Measurements from ENCODE around the gene C3orf70. TPM values are rescaled to one million over a fixed set of nuclear protein-coding genes. Genes with fewer than 3 reads are reported as not detected.

Gene C3orf70
- total RNA-seq, 1 experiment from 2014 or later: 0.12 TPM

DNA sequence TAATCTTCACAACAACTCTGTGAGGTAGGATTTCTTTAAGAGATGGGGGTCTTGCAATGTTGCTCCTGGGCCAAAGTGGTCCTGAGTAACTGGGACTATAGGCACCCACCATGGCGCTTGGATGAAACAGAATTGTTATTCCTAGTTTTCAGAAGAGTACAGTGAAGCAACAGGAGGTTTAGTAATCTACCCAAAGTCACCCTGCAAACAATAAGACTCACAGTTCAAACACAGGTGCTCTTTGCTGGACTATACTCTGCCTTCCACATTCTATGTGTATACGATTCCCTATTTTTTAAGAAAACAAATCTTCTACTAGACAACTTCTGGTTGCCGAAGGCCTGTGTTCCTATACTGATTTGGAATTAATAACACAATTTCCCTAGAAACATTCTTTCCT, 8.1 kb downstream of the C3orf70 start:
- no peak for DNase-seq
- H3K4me3 Mint-ChIP-seq (ENCODE audit: low read depth, unreplicated experiment): no peak overlapping the region
- no TSS peak for BruUV-seq (replicated peaks)
- CTCF ChIA-PET: no interaction called here
- no peaks in the 10 kb centered on the region for H3K9me3 Mint-ChIP-seq (ENCODE audit: low read depth, unreplicated experiment)
- no peak overlapping the region for H3K27ac Mint-ChIP-seq (ENCODE audit: unreplicated experiment)
- peaks cover 31% of the 10 kb centered on the region for H3K27me3 Mint-ChIP-seq (ENCODE audit: unreplicated experiment)
- no peaks in the 10 kb centered on the region for H3K4me1 Mint-ChIP-seq (ENCODE audit: low read depth, unreplicated experiment)
- TF ChIP-seq, protein P1, sequence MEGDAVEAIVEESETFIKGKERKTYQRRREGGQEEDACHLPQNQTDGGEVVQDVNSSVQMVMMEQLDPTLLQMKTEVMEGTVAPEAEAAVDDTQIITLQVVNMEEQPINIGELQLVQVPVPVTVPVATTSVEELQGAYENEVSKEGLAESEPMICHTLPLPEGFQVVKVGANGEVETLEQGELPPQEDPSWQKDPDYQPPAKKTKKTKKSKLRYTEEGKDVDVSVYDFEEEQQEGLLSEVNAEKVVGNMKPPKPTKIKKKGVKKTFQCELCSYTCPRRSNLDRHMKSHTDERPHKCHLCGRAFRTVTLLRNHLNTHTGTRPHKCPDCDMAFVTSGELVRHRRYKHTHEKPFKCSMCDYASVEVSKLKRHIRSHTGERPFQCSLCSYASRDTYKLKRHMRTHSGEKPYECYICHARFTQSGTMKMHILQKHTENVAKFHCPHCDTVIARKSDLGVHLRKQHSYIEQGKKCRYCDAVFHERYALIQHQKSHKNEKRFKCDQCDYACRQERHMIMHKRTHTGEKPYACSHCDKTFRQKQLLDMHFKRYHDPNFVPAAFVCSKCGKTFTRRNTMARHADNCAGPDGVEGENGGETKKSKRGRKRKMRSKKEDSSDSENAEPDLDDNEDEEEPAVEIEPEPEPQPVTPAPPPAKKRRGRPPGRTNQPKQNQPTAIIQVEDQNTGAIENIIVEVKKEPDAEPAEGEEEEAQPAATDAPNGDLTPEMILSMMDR (IDR thresholded peaks at IDR 0.05; ENCODE audit: unreplicated experiment): no peak
- H3K36me3 Mint-ChIP-seq (ENCODE audit: insufficient read depth, unreplicated experiment): no peaks in the 10 kb centered on the region
- intact Hi-C loops (cut with micrococcal nuclease; ENCODE audit: unreplicated experiment): no loop called here

- DNase-seq: no peak
- Mint-ChIP-seq H3K4me3 (ENCODE audit: low read depth, unreplicated experiment) (no peak overlapping the region), H3K4me1 (ENCODE audit: low read depth, unreplicated experiment) (no peaks in the 10 kb centered on the region), H3K9me3 (ENCODE audit: low read depth, unreplicated experiment) (no peaks in the 10 kb centered on the region), H3K27ac (ENCODE audit: unreplicated experiment) (no peak overlapping the region), H3K36me3 (ENCODE audit: insufficient read depth, unreplicated experiment) (no peaks in the 10 kb centered on the region), H3K27me3 (ENCODE audit: unreplicated experiment) (peaks cover 53% of the 10 kb centered on the region)
- TF ChIP-seq, protein P1 (IDR thresholded peaks at IDR 0.05; ENCODE audit: unreplicated experiment): no peak
- intact Hi-C loops (cut with micrococcal nuclease; ENCODE audit: unreplicated experiment): no loop called here
- CTCF ChIA-PET: no interaction called here
- no TSS peak for BruUV-seq (replicated peaks)
Measured at GRCh38 chr3:185137821-185138220, 15.0 kb downstream of the C3orf70 start.

DNA sequence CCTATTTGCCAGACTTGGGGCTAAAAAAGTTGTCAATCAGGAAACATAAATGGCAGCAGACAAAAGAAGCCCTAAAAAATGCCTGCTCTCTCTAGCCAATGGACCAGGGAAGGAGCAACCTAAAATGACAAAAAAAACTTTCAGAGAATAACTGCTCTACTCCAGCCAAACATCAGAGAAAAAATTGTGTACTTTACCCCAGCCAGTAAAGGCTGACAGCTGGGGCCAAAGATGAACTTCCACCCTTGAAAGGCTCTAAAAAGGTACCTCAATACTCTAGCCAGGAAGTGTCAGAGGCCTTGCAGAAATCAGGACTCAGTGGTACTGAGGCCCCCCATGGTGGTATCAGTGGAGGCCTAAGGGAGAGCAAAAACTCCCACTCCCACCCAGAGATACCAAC, 18.4 kb downstream of the C3orf70 start:
- CTCF ChIA-PET: no interaction called here
- TF ChIP-seq, protein P1 (IDR thresholded peaks at IDR 0.05; ENCODE audit: unreplicated experiment): no peak
- Mint-ChIP-seq H3K27ac (ENCODE audit: unreplicated experiment) (no peak overlapping the region), H3K4me1 (ENCODE audit: low read depth, unreplicated experiment) (no peaks in the 10 kb centered on the region), H3K36me3 (ENCODE audit: insufficient read depth, unreplicated experiment) (no peaks in the 10 kb centered on the region), H3K27me3 (ENCODE audit: unreplicated experiment) (peaks cover 57% of the 10 kb centered on the region), H3K9me3 (ENCODE audit: low read depth, unreplicated experiment) (no peaks in the 10 kb centered on the region), H3K4me3 (ENCODE audit: low read depth, unreplicated experiment) (no peak overlapping the region)
- no TSS peak for BruUV-seq (replicated peaks)
- intact Hi-C loops (cut with micrococcal nuclease; ENCODE audit: unreplicated experiment): no loop called here
- DNase-seq: no peak

DNA sequence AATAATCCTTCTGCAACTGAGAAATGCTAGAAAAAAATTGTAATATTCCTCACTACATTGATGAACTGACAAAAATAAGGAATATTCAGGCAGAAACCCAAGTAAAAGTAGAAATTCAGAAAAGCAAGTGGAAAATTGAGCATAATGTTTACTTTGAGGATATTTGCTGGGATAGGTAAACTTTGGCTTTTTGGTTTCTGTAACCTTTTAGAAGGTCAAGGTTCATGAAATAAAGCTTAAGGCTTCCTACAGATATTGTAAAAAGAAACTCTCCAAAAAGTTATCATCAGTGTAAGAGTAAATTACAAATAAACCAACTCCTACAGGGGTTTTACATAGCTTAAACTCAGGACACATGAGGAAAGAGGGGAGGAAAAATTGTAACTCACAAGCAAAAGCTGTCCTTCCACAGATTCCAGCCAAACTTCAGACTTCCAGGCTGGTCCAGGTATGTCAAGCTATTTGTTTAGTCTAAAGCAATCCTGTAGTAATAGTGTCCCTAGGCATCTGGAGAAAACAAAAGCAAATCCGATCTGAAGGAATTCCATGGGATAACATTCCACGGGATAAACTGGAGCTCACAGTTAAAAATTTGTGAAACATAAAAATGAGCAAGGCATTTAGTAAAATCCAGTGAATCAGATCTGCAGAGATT, 21.1 kb downstream of the C3orf70 start:
- no peaks in the 10 kb centered on the region for H3K36me3 Mint-ChIP-seq (ENCODE audit: insufficient read depth, unreplicated experiment)
- no TSS peak for BruUV-seq (replicated peaks)
- peaks cover 31% of the 10 kb centered on the region for H3K27me3 Mint-ChIP-seq (ENCODE audit: unreplicated experiment)
- intact Hi-C loops (cut with micrococcal nuclease; ENCODE audit: unreplicated experiment): no loop called here
- H3K4me3 Mint-ChIP-seq (ENCODE audit: low read depth, unreplicated experiment): no peak overlapping the region
- no peaks in the 10 kb centered on the region for H3K9me3 Mint-ChIP-seq (ENCODE audit: low read depth, unreplicated experiment)
- DNase-seq: no peak
- no peaks in the 10 kb centered on the region for H3K4me1 Mint-ChIP-seq (ENCODE audit: low read depth, unreplicated experiment)
- TF ChIP-seq, protein P1 (IDR thresholded peaks at IDR 0.05; ENCODE audit: unreplicated experiment): no peak
- no peak overlapping the region for H3K27ac Mint-ChIP-seq (ENCODE audit: unreplicated experiment)
- CTCF ChIA-PET: interaction anchor here (0.6 to 1.4 kb wide), 2 partner anchors 12 to 16 kb away, joined by 4 to 5 read pairs; no protein-coding TSS in a partner anchor
